Endothelial cell of umbilical vein (primary cell): Measurements from ENCODE around the gene PPARD. TPM values are rescaled to one million over a fixed set of nuclear protein-coding genes. Genes with fewer than 3 reads are reported as not detected.
"Not testable (repeated sequence)": the region's sequence is repeated elsewhere in the genome, so short reads cannot be mapped to it uniquely, and the experiment has no call there.

Experiments
- BruUV-seq: library from RNA; stranded (reverse); fragments of 400-500 nt; replicated peaks from 2 replicates; lab custom pipeline; 2021; lab: Mats Ljungman, UMichigan
- CTCF ChIA-PET: fragments of 300-600, 350-600 bp; sonication (Branson Sonifier 250); formaldehyde crosslinking; loops from one replicate; lab custom pipeline; 2021; ENCODE audit warnings: antibody characterized with exemption, inconsistent platforms; lab: Charles Lee
- POLR2A ChIA-PET: fragments of 300-600, 350-600 bp; sonication (Branson Sonifier 250); formaldehyde crosslinking; loops from one replicate; lab custom pipeline; 2021; ENCODE audit warnings: antibody characterized with exemption, inconsistent platforms; lab: Charles Lee
- DNase-seq: peaks from one replicate; pipeline ENCODE4 v3.0.0-alpha.2; 2011; ENCODE audit warnings: low read depth, low spot score
- FAIRE-seq: peaks from 2 replicates; lab custom pipeline; 2011; peaks lifted over from hg19 to GRCh38; lab: Jason Lieb, UNC
- H2AFZ ChIP-seq: 2 replicates; pipeline ENCODE4 v1.6.0; 2012; ENCODE audit warnings: low read depth, low read length, control low read depth, inconsistent platforms
- H3K27ac ChIP-seq: 2 replicates; pipeline ENCODE4 v1.5.1; 2011; ENCODE audit warnings: low read depth, mild to moderate bottlenecking, control low read depth, low read length, moderate library complexity; ENCODE audit not compliant: insufficient read depth
- H3K27me3 ChIP-seq, 2 experiments: 2 replicates each; pipeline versions ENCODE4 v1.6.0 to v1.6.1; 2011; ENCODE audit warnings: low read length in 2 of 2, mixed read lengths in 1 of 2; ENCODE audit not compliant: control insufficient read depth in 2 of 2, insufficient read depth in 2 of 2
- H3K36me3 ChIP-seq, 2 experiments: 2 replicates in 1 of 2; 3 replicates in 1 of 2; pipeline ENCODE4 v1.5.1; 2011; ENCODE audit warnings: low read length in 2 of 2, mild to moderate bottlenecking in 1 of 2, moderate library complexity in 1 of 2; ENCODE audit not compliant: control insufficient read depth in 2 of 2, insufficient read depth in 2 of 2; ENCODE audit errors: extremely low read depth in 1 of 2
- H3K4me1 ChIP-seq: 3 replicates; pipeline ENCODE4 v1.5.1; 2011; ENCODE audit warnings: mild to moderate bottlenecking, low read length; ENCODE audit not compliant: control insufficient read depth, insufficient read depth; ENCODE audit errors: extremely low read depth
- H3K4me2 ChIP-seq: 2 replicates; pipeline ENCODE4 v1.6.1; 2011; ENCODE audit warnings: low read length, control low read depth, mixed read lengths; ENCODE audit not compliant: insufficient read depth
- H3K4me3 ChIP-seq, 3 experiments: fragments of 200-600 bp in 1 of 3; sonication (generic), shearing (Covaris generic) in 1 of 3; replicated peaks in 1 of 3; 2 replicates each; pipeline ENCODE4 v1.5.1; 2011 to 2016; ENCODE audit warnings: control low read depth in 3 of 3, low read length in 3 of 3, mild to moderate bottlenecking in 2 of 3, inconsistent platforms in 1 of 3, low read depth in 1 of 3, moderate library complexity in 1 of 3; ENCODE audit not compliant: insufficient read depth in 1 of 3
- H3K79me2 ChIP-seq: 2 replicates; pipeline ENCODE4 v1.6.0; 2012; ENCODE audit warnings: low read length, inconsistent platforms; ENCODE audit not compliant: control insufficient read depth, insufficient read depth
- H3K9ac ChIP-seq: replicated peaks from 2 replicates; pipeline ENCODE3; 2011; ENCODE audit warnings: low read length, control low read depth; ENCODE audit not compliant: insufficient read depth; ENCODE audit errors: extremely low read depth
- H3K9me1 ChIP-seq: replicated peaks from 3 replicates; pipeline ENCODE4 v1.6.0; 2011; ENCODE audit warnings: mild to moderate bottlenecking, low read length; ENCODE audit not compliant: control insufficient read depth, insufficient read depth; ENCODE audit errors: extremely low read depth
- H3K9me3 ChIP-seq: replicated peaks from 2 replicates; pipeline ENCODE4 v1.5.1; 2012; ENCODE audit warnings: low read length, inconsistent platforms; ENCODE audit not compliant: control insufficient read depth, insufficient read depth
- H4K20me1 ChIP-seq: replicated peaks from 2 replicates; pipeline ENCODE3; 2011; ENCODE audit warnings: mild to moderate bottlenecking, low read length; ENCODE audit not compliant: control insufficient read depth, insufficient read depth; ENCODE audit errors: extremely low read depth
- EZH2 ChIP-seq: IDR thresholded peaks from 2 replicates; pipeline ENCODE4 v1.6.1; 2012; ENCODE audit warnings: borderline replicate concordance, low read depth, mild to moderate bottlenecking, moderate library complexity, low read length, inconsistent platforms; ENCODE audit not compliant: severe bottlenecking
- FOS ChIP-seq: IDR thresholded peaks from 2 replicates; pipeline ENCODE4 v1.6.1; 2011; ENCODE audit warnings: mild to moderate bottlenecking, low read length, moderate library complexity, borderline replicate concordance; ENCODE audit not compliant: insufficient read depth
- GATA2 ChIP-seq: IDR thresholded peaks from 2 replicates; pipeline ENCODE4 v1.7.0; 2011; ENCODE audit warnings: low read depth, mild to moderate bottlenecking, moderate library complexity, mixed read lengths, low read length; ENCODE audit not compliant: insufficient read length, insufficient read depth
- JUN ChIP-seq: IDR thresholded peaks from 2 replicates; pipeline ENCODE4 v1.6.1; 2011; ENCODE audit warnings: borderline replicate concordance, low read depth; ENCODE audit not compliant: insufficient read length, insufficient read depth
- MAX ChIP-seq: IDR thresholded peaks from 2 replicates; pipeline ENCODE4 v1.6.1; 2011; ENCODE audit not compliant: insufficient read depth, insufficient read length
- MYC ChIP-seq: IDR thresholded peaks from one replicate; pipeline ENCODE4 v1.6.1; 2011; ENCODE audit warnings: mild to moderate bottlenecking, low read depth, low read length
- POLR2A ChIP-seq: IDR thresholded peaks from 2 replicates; pipeline ENCODE4 v1.6.1; 2012; ENCODE audit warnings: low read depth, mild to moderate bottlenecking, control low read depth, low read length
- POLR2AphosphoS5 ChIP-seq: IDR thresholded peaks from 2 replicates; pipeline ENCODE4 v1.6.1; 2012; ENCODE audit warnings: low read depth, mild to moderate bottlenecking, control low read depth, low read length, moderate library complexity; ENCODE audit not compliant: insufficient read depth
- dilution Hi-C: fragments of 300-500 bp; cut with MboI; formaldehyde crosslinking; loops from one replicate; pipeline ENCODE4 v1.15.0; 2019; ENCODE audit warnings: low sequenced_read_pairs; ENCODE audit not compliant: extremely low pct_ligation_motif_present
- intact Hi-C: fragments of 100-400 bp; cut with micrococcal nuclease; formaldehyde crosslinking; loops from one replicate; pipeline ENCODE4 v1.10.0; 2022
- polyA plus RNA-seq, 4 experiments: library from polyadenylated mRNA; depleted of rRNA in 3 of 4; stranded (reverse) in 3 of 4; unstranded in 1 of 4; fragments of >200 nt; gene quantifications; 2 replicates each; pipeline versions ENCODE4 v1.2.1 to v1.2.3, GENCODE V29; 2011 to 2012; ENCODE audit warnings: missing spikeins in 1 of 4
- total RNA-seq: library from RNA; stranded (reverse); gene quantifications from 2 replicates; pipeline ENCODE4 v1.2.3, GENCODE V29; 2021
- TF ChIP-seq, protein P1 (sequence below), 2 donors: IDR thresholded peaks; 1 replicate in 1 of 2; 2 replicates in 1 of 2; pipeline ENCODE4 v1.5.1; 2011; ENCODE audit warnings: low read length in 2 of 2, mild to moderate bottlenecking in 2 of 2, moderate library complexity in 2 of 2, control low read depth in 1 of 2, inconsistent platforms in 1 of 2, low read depth in 1 of 2; ENCODE audit not compliant: insufficient read depth in 1 of 2; ENCODE audit errors: extremely low read depth in 1 of 2

Gene PPARD
- total and polyA plus RNA-seq, 2 donors (not counting 3 experiments of a cell fraction or from before 2014, with no cell fraction given): 23.4 to 29.2 TPM

DNA sequence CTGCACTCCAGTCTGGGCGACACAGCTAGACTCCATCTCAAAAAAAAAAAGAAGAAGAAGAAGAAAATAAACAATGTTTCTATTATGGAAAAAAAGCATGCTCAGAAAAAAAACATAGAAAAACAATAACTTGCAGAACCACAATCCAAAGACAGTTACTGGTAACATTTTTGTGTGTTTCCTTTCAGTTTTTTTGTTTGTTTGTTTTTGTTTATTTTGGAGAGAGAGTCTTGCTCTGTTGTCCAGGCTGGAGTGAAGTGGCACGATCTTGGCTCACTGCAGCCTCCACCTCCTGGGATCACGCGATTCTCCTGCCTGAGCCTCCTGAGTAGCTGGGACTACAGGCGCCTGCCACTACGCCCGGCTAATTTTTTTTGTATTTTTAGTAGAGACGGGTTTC, 13.4 kb upstream of the PPARD start:
- BruUV-seq, intact Hi-C loops, H3K9me3 ChIP-seq: not testable (repeated sequence)

GRCh38 chr6:35330541-35331119, 11.7 kb upstream of the PPARD start:
- ChIA-PET CTCF (interaction anchor here (1.3 to 1.7 kb wide), 2 partner anchors 12 to 34 kb away, joined by 3 to 7 read pairs; partner anchors contain the start of gene DEF6), POLR2A (no interaction called here)
- intact Hi-C loops: no loop called here
- H3K36me3 ChIP-seq: no peaks in the 10 kb centered on the region
- no TSS peak for BruUV-seq
- H3K9me1 ChIP-seq: no peaks in the 10 kb centered on the region
- H3K4me1 ChIP-seq: no peaks in the 10 kb centered on the region
- no peak overlapping the region for H3K4me2 ChIP-seq
- H3K27ac ChIP-seq: no peak overlapping the region
- no peak for DNase-seq
- no peaks in the 10 kb centered on the region for H3K9me3 ChIP-seq
- H2AFZ ChIP-seq: no peak overlapping the region
- TF ChIP-seq GATA2 (no peak), MYC (no peak), POLR2AphosphoS5 (no peak), MAX (no peak), POLR2A (no peak), EZH2 (no peak), JUN (no peak), FOS (no peak)
- TF ChIP-seq, protein P1, sequence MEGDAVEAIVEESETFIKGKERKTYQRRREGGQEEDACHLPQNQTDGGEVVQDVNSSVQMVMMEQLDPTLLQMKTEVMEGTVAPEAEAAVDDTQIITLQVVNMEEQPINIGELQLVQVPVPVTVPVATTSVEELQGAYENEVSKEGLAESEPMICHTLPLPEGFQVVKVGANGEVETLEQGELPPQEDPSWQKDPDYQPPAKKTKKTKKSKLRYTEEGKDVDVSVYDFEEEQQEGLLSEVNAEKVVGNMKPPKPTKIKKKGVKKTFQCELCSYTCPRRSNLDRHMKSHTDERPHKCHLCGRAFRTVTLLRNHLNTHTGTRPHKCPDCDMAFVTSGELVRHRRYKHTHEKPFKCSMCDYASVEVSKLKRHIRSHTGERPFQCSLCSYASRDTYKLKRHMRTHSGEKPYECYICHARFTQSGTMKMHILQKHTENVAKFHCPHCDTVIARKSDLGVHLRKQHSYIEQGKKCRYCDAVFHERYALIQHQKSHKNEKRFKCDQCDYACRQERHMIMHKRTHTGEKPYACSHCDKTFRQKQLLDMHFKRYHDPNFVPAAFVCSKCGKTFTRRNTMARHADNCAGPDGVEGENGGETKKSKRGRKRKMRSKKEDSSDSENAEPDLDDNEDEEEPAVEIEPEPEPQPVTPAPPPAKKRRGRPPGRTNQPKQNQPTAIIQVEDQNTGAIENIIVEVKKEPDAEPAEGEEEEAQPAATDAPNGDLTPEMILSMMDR (IDR thresholded peaks at IDR 0.05; ENCODE audit: extremely low read depth in 1 of 2, insufficient read depth in 1 of 2, low read depth in 1 of 2, low read length in 2 of 2): no peak
- dilution Hi-C loops: no loop called here
- no peak overlapping the region for H3K9ac ChIP-seq
- H3K79me2 ChIP-seq: no peaks in the 10 kb centered on the region
- no peaks in the 10 kb centered on the region for H4K20me1 ChIP-seq
- no peak overlapping the region for H3K4me3 ChIP-seq
- FAIRE-seq: no peak
- peaks cover 0 to 8% of the 10 kb centered on the region in 2 experiments for H3K27me3 ChIP-seq

More for the DNA sequence above, 13.4 kb upstream of the PPARD start:
- H3K79me2 ChIP-seq, H4K20me1 ChIP-seq, H3K27ac ChIP-seq, FAIRE-seq, H3K27me3 ChIP-seq, H3K36me3 ChIP-seq, POLR2A ChIA-PET, H3K4me3 ChIP-seq, H3K4me1 ChIP-seq, H3K4me2 ChIP-seq, H3K9me1 ChIP-seq, H3K9ac ChIP-seq, H2AFZ ChIP-seq, dilution Hi-C loops, DNase-seq: not testable (repeated sequence)
- CTCF ChIA-PET: interaction anchor here (2.0 to 3.9 kb wide), 4 partner anchors 11 to 121 kb away, joined by 8 to 67 read pairs (median 20); partner anchors contain the start of gene DEF6
